ENCODE results near the gene MDFI. TPM values are rescaled to one million over a fixed set of nuclear protein-coding genes. Genes with fewer than 3 reads are reported as not detected.

The MDFI gene
- total RNA-seq, 1 experiment from 2014 or later, result not detected

GRCh38 chr6:41643899-41644269, 5.6 kb downstream of the MDFI start:
- Mint-ChIP-seq H3K27me3 (ENCODE audit: insufficient read depth, unreplicated experiment) (no peaks in the 10 kb centered on the region), H3K4me3 (ENCODE audit: unreplicated experiment) (no peak overlapping the region), H3K27ac (ENCODE audit: unreplicated experiment) (no peak overlapping the region), H3K9me3 (ENCODE audit: unreplicated experiment) (no peaks in the 10 kb centered on the region), H3K36me3 (ENCODE audit: insufficient read depth, unreplicated experiment) (no peaks in the 10 kb centered on the region), H3K4me1 (ENCODE audit: low read depth, unreplicated experiment) (peaks cover 17% of the 10 kb centered on the region)
- ChIA-PET POLR2A (no interaction called here), CTCF (interaction anchor here (0.6 to 0.8 kb wide), 2 partner anchors 39 to 41 kb away, joined by 3 read pairs; no protein-coding TSS in a partner anchor)
- Histone ChIP-seq H3K9me3 (no peaks in the 10 kb centered on the region), H3K27me3 (replicated peaks; ENCODE audit: control insufficient read depth, insufficient read depth, low read length) (no peaks in the 10 kb centered on the region), H3K4me3 (ENCODE audit: low read depth, low read length) (no peak overlapping the region), H3K36me3 (ENCODE audit: control insufficient read depth, insufficient read depth, low read length) (no peaks in the 10 kb centered on the region), H3K4me1 (peaks cover 13% of the 10 kb centered on the region)
- TF ChIP-seq CTCF (IDR thresholded peaks at IDR 0.05; ENCODE audit: insufficient read depth in 1 of 2, low read depth in 1 of 2, low read length in 1 of 2, severe bottlenecking in 1 of 2, unreplicated experiment in 1 of 2), result no peak
- BruUV-seq (replicated peaks), result no TSS peak
- intact Hi-C loops (cut with micrococcal nuclease; ENCODE audit: unreplicated experiment), result loop anchor here (5.0 kb wide), 1 partner anchor 38 kb away; no protein-coding TSS in a partner anchor
- DNase-seq, result peak in 1 of 2 experiments; percentile 11

- H3K9me3 ChIP-seq, result no peaks in the 10 kb centered on the region
- H3K4me3 ChIP-seq (ENCODE audit: low read depth, low read length), result no peak overlapping the region
- Mint-ChIP-seq H3K9me3 (ENCODE audit: unreplicated experiment) (no peaks in the 10 kb centered on the region), H3K36me3 (ENCODE audit: insufficient read depth, unreplicated experiment) (no peaks in the 10 kb centered on the region), H3K4me3 (ENCODE audit: unreplicated experiment) (no peak overlapping the region), H3K27ac (ENCODE audit: unreplicated experiment) (no peak overlapping the region), H3K4me1 (ENCODE audit: low read depth, unreplicated experiment) (peaks cover 17% of the 10 kb centered on the region), H3K27me3 (ENCODE audit: insufficient read depth, unreplicated experiment) (no peaks in the 10 kb centered on the region)
- H3K27me3 ChIP-seq (replicated peaks; ENCODE audit: control insufficient read depth, insufficient read depth, low read length), result no peaks in the 10 kb centered on the region
- BruUV-seq (replicated peaks), result no TSS peak
- POLR2A ChIA-PET, result no interaction called here
- peak; percentile 29 to 48 for DNase-seq
- intact Hi-C loops (cut with micrococcal nuclease; ENCODE audit: unreplicated experiment), result loop anchor here (5.0 kb wide), 1 partner anchor 38 kb away; no protein-coding TSS in a partner anchor
- H3K36me3 ChIP-seq (ENCODE audit: control insufficient read depth, insufficient read depth, low read length), result no peaks in the 10 kb centered on the region
- CTCF ChIA-PET, result interaction anchor here (0.6 to 0.8 kb wide), 2 partner anchors 39 to 42 kb away, joined by 3 read pairs; no protein-coding TSS in a partner anchor
- H3K4me1 ChIP-seq, result peaks cover 13% of the 10 kb centered on the region
- no peak for TF ChIP-seq CTCF (IDR thresholded peaks at IDR 0.05; ENCODE audit: insufficient read depth in 1 of 2, low read depth in 1 of 2, low read length in 1 of 2, severe bottlenecking in 1 of 2, unreplicated experiment in 1 of 2)
Measured at GRCh38 chr6:41644297-41644879, 6.1 kb downstream of the MDFI start.

- Mint-ChIP-seq H3K9me3 (ENCODE audit: unreplicated experiment) (no peaks in the 10 kb centered on the region), H3K27me3 (ENCODE audit: insufficient read depth, unreplicated experiment) (no peaks in the 10 kb centered on the region), H3K4me3 (ENCODE audit: unreplicated experiment) (no peak overlapping the region), H3K4me1 (ENCODE audit: low read depth, unreplicated experiment) (peaks cover 17% of the 10 kb centered on the region), H3K27ac (ENCODE audit: unreplicated experiment) (peak overlapping the region; percentile 1), H3K36me3 (ENCODE audit: insufficient read depth, unreplicated experiment) (peaks cover 4% of the 10 kb centered on the region)
- Histone ChIP-seq H3K27me3 (replicated peaks; ENCODE audit: control insufficient read depth, insufficient read depth, low read length) (no peaks in the 10 kb centered on the region), H3K9me3 (no peaks in the 10 kb centered on the region), H3K4me3 (ENCODE audit: low read depth, low read length) (no peak overlapping the region), H3K4me1 (peaks cover 13% of the 10 kb centered on the region), H3K36me3 (ENCODE audit: control insufficient read depth, insufficient read depth, low read length) (no peaks in the 10 kb centered on the region)
- intact Hi-C loops (cut with micrococcal nuclease; ENCODE audit: unreplicated experiment), result no loop called here
- ChIA-PET POLR2A (no interaction called here), CTCF (no interaction called here)
- no TSS peak for BruUV-seq (replicated peaks)
- TF ChIP-seq CTCF (IDR thresholded peaks at IDR 0.05; ENCODE audit: insufficient read depth in 1 of 2, low read depth in 1 of 2, low read length in 1 of 2, severe bottlenecking in 1 of 2, unreplicated experiment in 1 of 2), result no peak
- DNase-seq, result peak in 1 of 2 experiments; percentile 17
Measured at GRCh38 chr6:41645007-41645618, 6.8 kb downstream of the MDFI start.
